HepG2 (cell line): ENCODE measurements around the gene ARHGAP35. TPM values are rescaled to one million over a fixed set of nuclear protein-coding genes. Genes with fewer than 3 reads are reported as not detected.

ENCODE experiments used
- ATAC-seq: fragments of 200-7000 bp; cut with Tn5 transposase; 3 replicates; pipeline ENCODE4 v1.9.1; 2020; ENCODE audit warnings: mild to moderate bottlenecking, moderate library complexity
- BruUV-seq: library from RNA; stranded (reverse); fragments of 400-500 nt; replicated peaks from 2 replicates; lab custom pipeline; 2021; lab: Mats Ljungman, UMichigan
- CTCF ChIA-PET: fragments of 300-600 bp; formaldehyde crosslinking; extraction: SDS; loops from one replicate; lab custom pipeline; 2021; ENCODE audit warnings: low total read pairs, inconsistent platforms, low intra/inter-chr PET ratio; lab: Yijun Ruan, JAX
- POLR2A ChIA-PET: fragments of 350-600 bp; sonication (Branson Sonifier 250); formaldehyde crosslinking; loops from one replicate; lab custom pipeline; 2020; ENCODE audit warnings: antibody characterized with exemption, inconsistent platforms; lab: Yijun Ruan, JAX
- DNase-seq: peaks from one replicate; pipeline ENCODE4 v3.0.0-alpha.2; 2015; ENCODE audit warnings: low spot score
- FAIRE-seq: peaks from 3 replicates; lab custom pipeline; 2011; peaks lifted over from hg19 to GRCh38; lab: Jason Lieb, UNC
- H2AFZ ChIP-seq: one replicate; pipeline ENCODE4 v1.6.1; 2011; ENCODE audit warnings: low read length, inconsistent platforms
- H3K27ac ChIP-seq: fragments of 300-600 bp; 3 replicates; pipeline ENCODE4 v1.8.0; 2011; ENCODE audit warnings: mixed run types, mild to moderate bottlenecking, mixed read lengths, low read length, inconsistent platforms; ENCODE audit not compliant: insufficient read depth; ENCODE audit errors: extremely low read length
- H3K27me3 ChIP-seq, 2 experiments: fragments of 200-600 bp in 1 of 2; 2 replicates in 1 of 2; 3 replicates in 1 of 2; pipeline versions ENCODE4 v1.6.0 to v1.8.0; 2011; ENCODE audit warnings: low read length in 2 of 2, mild to moderate bottlenecking in 2 of 2, moderate library complexity in 2 of 2, inconsistent platforms in 1 of 2; ENCODE audit not compliant: insufficient read depth in 2 of 2, control insufficient read depth in 1 of 2
- H3K36me3 ChIP-seq, 2 experiments: fragments of 200-600 bp in 1 of 2; replicated peaks in 1 of 2; 2 replicates in 1 of 2; 3 replicates in 1 of 2; pipeline versions ENCODE4 v1.5.1 to v1.8.0; 2011; ENCODE audit warnings: low read length in 2 of 2, inconsistent platforms in 1 of 2; ENCODE audit not compliant: insufficient read depth in 2 of 2, control insufficient read depth in 1 of 2
- H3K4me1 ChIP-seq: 2 replicates; pipeline ENCODE4 v1.5.1; 2012; ENCODE audit warnings: low read length, inconsistent platforms; ENCODE audit not compliant: insufficient read depth
- H3K4me2 ChIP-seq: 2 replicates; pipeline ENCODE4 v1.6.0; 2011; ENCODE audit warnings: low read depth, low read length, inconsistent platforms
- H3K4me3 ChIP-seq, 3 experiments: fragments of 200-600 bp in 1 of 3; sonication (generic), shearing (Covaris generic) in 1 of 3; replicated peaks in 1 of 3; 2 replicates each; pipeline ENCODE4 v1.5.1; 2011 to 2016; ENCODE audit warnings: low read length in 3 of 3, inconsistent platforms in 2 of 3, low read depth in 2 of 3, mild to moderate bottlenecking in 2 of 3, control low read depth in 1 of 3, mixed read lengths in 1 of 3; ENCODE audit not compliant: insufficient read depth in 1 of 3
- H3K79me2 ChIP-seq: one replicate; pipeline ENCODE4 v1.6.1; 2011; ENCODE audit warnings: low read length, inconsistent platforms; ENCODE audit not compliant: insufficient read depth
- H3K9ac ChIP-seq: 2 replicates; pipeline ENCODE4 v1.6.0; 2011; ENCODE audit warnings: mild to moderate bottlenecking, low read depth, low read length, inconsistent platforms; ENCODE audit not compliant: insufficient read depth
- H3K9me3 ChIP-seq: 2 replicates; pipeline ENCODE4 v1.5.1; 2012; ENCODE audit warnings: mild to moderate bottlenecking, low read length
- H4K20me1 ChIP-seq: 2 replicates; pipeline ENCODE4 v1.6.0; 2011; ENCODE audit warnings: inconsistent platforms, mild to moderate bottlenecking, low read length, moderate library complexity; ENCODE audit not compliant: insufficient read depth
- ARID5B ChIP-seq: IDR thresholded peaks from 2 replicates; pipeline ENCODE4 v1.4.0; 2020; ENCODE audit warnings: mild to moderate bottlenecking, missing genetic modification reagents
- ELF3 ChIP-seq: IDR thresholded peaks from 2 replicates; pipeline ENCODE4 v1.6.1; 2016; ENCODE audit warnings: missing genetic modification reagents, missing compliant biosample characterization
- FOXA3 ChIP-seq: IDR thresholded peaks from 2 replicates; pipeline ENCODE4 v1.6.1; 2016; ENCODE audit warnings: missing genetic modification reagents, missing compliant biosample characterization
- FOXP1 ChIP-seq, 2 experiments: fragments of 450-650 bp in 1 of 2; IDR thresholded peaks; 2 replicates each; pipeline ENCODE4 v1.6.1; 2017 to 2018; ENCODE audit warnings: antibody characterized with exemption in 1 of 2
- FOXP4 ChIP-seq: sonication (generic); formaldehyde crosslinking; IDR thresholded peaks from 2 replicates; pipeline ENCODE4 v1.4.0; 2020; ENCODE audit warnings: missing genetic modification reagents
- PCBP2 ChIP-seq: fragments of 200-400 bp; formaldehyde crosslinking; optimal IDR thresholded peaks from 2 replicates; pipeline ENCODE3; 2018; ENCODE audit warnings: low read length, low read depth; ENCODE audit not compliant: poor library complexity, severe bottlenecking
- POLR2AphosphoS5 ChIP-seq: IDR thresholded peaks from 2 replicates; pipeline ENCODE4 v1.6.1; 2012; ENCODE audit warnings: low read depth, low read length
- SAP130 ChIP-seq: IDR thresholded peaks from 2 replicates; pipeline ENCODE4 v1.6.1; 2016; ENCODE audit warnings: low read depth
- SOX13 ChIP-seq, 3 experiments: fragments of 450-650 bp in 1 of 3; sonication (generic) in 1 of 3; formaldehyde crosslinking in 1 of 3; IDR thresholded peaks in 2 of 3; conservative IDR thresholded peaks in 1 of 3; 2 replicates each; pipeline versions ENCODE4 v1.5.0 to v1.6.1; 2016 to 2020; ENCODE audit warnings: antibody characterized with exemption in 1 of 3, mild to moderate bottlenecking in 1 of 3, missing compliant biosample characterization in 1 of 3, missing genetic modification reagents in 1 of 3, moderate library complexity in 1 of 3
- SOX5 ChIP-seq: IDR thresholded peaks from 2 replicates; pipeline ENCODE4 v1.6.1; 2016; ENCODE audit warnings: borderline replicate concordance
- THAP11 ChIP-seq: IDR thresholded peaks from 2 replicates; pipeline ENCODE4 v1.6.1; 2016; ENCODE audit warnings: missing biosample characterization, missing genetic modification reagents
- WGBS: methylation state at CpG from one replicate; pipeline ENCODE4 v1.1.6; 2017; ENCODE audit warnings: low lambda C conversion rate; 5-methylcytosine and 5-hydroxymethylcytosine counted together
- in situ Hi-C: cut with HindIII; loops from 2 replicates; pipeline ENCODE4 v1.10.0; 2017; ENCODE audit warnings: low pct_unique_long_range_greater_than_20kb; ENCODE audit not compliant: extremely low pct_ligation_motif_present
- intact Hi-C: fragments of 100-400 bp; cut with micrococcal nuclease; formaldehyde crosslinking; loops from one replicate; pipeline ENCODE4 v1.10.0; 2022; ENCODE audit not compliant: unreplicated experiment
- polyA plus RNA-seq, 8 experiments: library from polyadenylated mRNA; depleted of rRNA in 3 of 8; stranded (reverse) in 7 of 8; unstranded in 1 of 8; fragments of >200 nt; fragmentation: Illumina TruSeq in 4 of 8; extraction: Trizol in 4 of 8; gene quantifications; 2 replicates each; pipeline versions ENCODE4 v1.2.1 to v1.2.3, GENCODE V29; 2011 to 2016; ENCODE audit warnings: low read depth in 4 of 8, missing spikeins in 1 of 8, mixed read lengths in 1 of 8; ENCODE audit not compliant: insufficient read depth in 1 of 8
- total RNA-seq, 5 experiments: library from RNA; depleted of rRNA; stranded (reverse); fragments of >200 nt; fragmentation: Illumina TruSeq; extraction: Trizol; gene quantifications; 2 replicates each; pipeline ENCODE4 v1.2.3, GENCODE V29; 2016; ENCODE audit warnings: low read depth in 1 of 5

ARHGAP35 gene
- total and polyA plus RNA-seq, 2 of the 13 experiments (the other 11 are each of a cell fraction or from before 2014, with no cell fraction given), result 30.1 to 30.2 TPM

- no peaks in the 10 kb centered on the region for H3K36me3 ChIP-seq
- in situ Hi-C loops, result no loop called here
- no peaks in the 10 kb centered on the region for H3K9me3 ChIP-seq
- H4K20me1 ChIP-seq, result no peaks in the 10 kb centered on the region
- DNase-seq (peak; percentile 56), ATAC-seq (peak; percentile 34; the same call in 2 of the 3 replicates), FAIRE-seq (no peak)
- H3K9ac ChIP-seq, result no peak overlapping the region
- 1% methylated on average over 7 of the region's 7 CpGs for WGBS
- intact Hi-C loops, result no loop called here
- no TSS peak for BruUV-seq
- POLR2A ChIA-PET, result interaction anchor here (1.3 to 1.7 kb wide), 2 partner anchors 25 to 26 kb away, joined by 3 read pairs; partner anchors contain the start of gene SLC1A5
- H3K79me2 ChIP-seq, result no peaks in the 10 kb centered on the region
- peak; percentile 11 for TF ChIP-seq PCBP2
- TF ChIP-seq FOXP4 (CRISPR knock-in tag), result 0 out of 2 replicates have a peak, but pooled peaks have one; percentile 36
- no peak for TF ChIP-seq POLR2AphosphoS5
- no peak for TF ChIP-seq THAP11
- 0 out of 2 replicates have a peak, but pooled peaks have one; percentile 27 for TF ChIP-seq ELF3 (CRISPR knock-in tag)
- TF ChIP-seq ARID5B (CRISPR knock-in tag), result peak; percentile 14; the same call in 1 of the 2 replicates
- peak; percentile 39; the same call in 1 of the 2 replicates for TF ChIP-seq SOX5 (CRISPR knock-in tag)
- TF ChIP-seq FOXA3, result 0 out of 2 replicates have a peak, but pooled peaks have one; percentile 14
- TF ChIP-seq SOX13 (IDR thresholded peaks at IDR 0.05), result no peak
- 0 out of 4 replicates have a peak, but pooled peaks of 1 of the 2 experiments have one; percentile 29 for TF ChIP-seq SOX13 (CRISPR knock-in tag; conservative IDR thresholded peaks at IDR 0.05 in 1 of 2, IDR thresholded peaks at IDR 0.05 in 1 of 2)
- TF ChIP-seq FOXP1 (IDR thresholded peaks at IDR 0.05), result no peak
- TF ChIP-seq FOXP1 (CRISPR knock-in tag; IDR thresholded peaks at IDR 0.05), result peak; percentile 43; the same call in 1 of the 2 replicates
- TF ChIP-seq SAP130 (CRISPR knock-in tag), result peak; percentile 42; the same call in 1 of the 2 replicates
- no peak overlapping the region for H2AFZ ChIP-seq
- peaks cover 44% of the 10 kb centered on the region for H3K4me1 ChIP-seq
- no peak overlapping the region for H3K27ac ChIP-seq
- H3K27me3 ChIP-seq, result peaks cover 0 to 12% of the 10 kb centered on the region in 2 experiments; a peak in 4 of 5 replicates
- H3K4me2 ChIP-seq, result peak overlapping the region; percentile 72
- CTCF ChIA-PET, result no interaction called here
- peak overlapping the region in 1 of 3 experiments; percentile 58; a peak in 1 of 6 replicates for H3K4me3 ChIP-seq
These were observed 46.9 kb upstream of the ARHGAP35 start for GRCh38 chr19:46813839-46814358.
